ENCODE data around the gene DCLK1.

DNA sequence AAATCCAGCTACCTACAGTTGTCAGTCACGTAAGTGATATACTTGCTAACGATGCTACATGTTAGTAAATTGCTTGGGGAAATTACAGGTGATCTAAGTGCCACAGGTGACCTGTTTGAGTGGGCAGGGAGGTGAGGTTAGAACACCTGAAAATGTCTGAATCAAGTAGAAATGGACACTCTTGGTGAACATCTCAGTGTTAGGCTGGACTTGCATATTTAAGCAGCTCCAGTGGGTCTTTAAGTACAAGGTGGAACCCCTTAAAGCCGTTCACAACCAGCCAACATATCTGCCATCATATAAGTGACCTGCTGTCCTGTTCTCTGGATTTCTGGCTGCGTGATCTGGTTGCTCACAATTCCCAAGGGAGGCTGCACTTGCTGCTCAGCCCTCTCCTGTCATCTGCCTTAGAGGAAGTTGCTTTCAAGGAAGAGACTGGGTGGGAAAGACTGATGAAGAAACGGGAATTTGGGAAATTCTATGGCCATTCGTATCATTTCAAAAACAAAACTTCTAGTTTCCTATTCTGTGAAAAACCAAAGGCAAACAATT, 244.0 kb downstream of the DCLK1 start:
- TF ChIP-seq POLR2A (IDR thresholded peaks at IDR 0.05; ENCODE audit: low read length) (no peak), GATA1 (IDR thresholded peaks at IDR 0.05; ENCODE audit: low read depth, low read length) (no peak)

Measured in erythroblast (primary cell).